NT2/D1 (cell line): Measurements from ENCODE around the gene FAM9C.
"Not testable (repeated sequence)": the region's sequence is repeated elsewhere in the genome, so short reads cannot be mapped to it uniquely, and the experiment has no call there.

Experiments
- DNase-seq: peaks from one replicate; pipeline ENCODE4 v3.0.0-alpha.2; 2011; ENCODE audit warnings: low read depth, low spot score
- H3K27me3 ChIP-seq: 2 replicates; pipeline ENCODE4 v1.6.0; 2011; ENCODE audit warnings: mild to moderate bottlenecking; ENCODE audit not compliant: insufficient read length, insufficient read depth
- H3K36me3 ChIP-seq: 2 replicates; pipeline ENCODE4 v1.6.1; 2011; ENCODE audit warnings: mild to moderate bottlenecking, low read length, mixed read lengths; ENCODE audit not compliant: insufficient read depth, insufficient read length
- H3K4me1 ChIP-seq: 2 replicates; pipeline ENCODE4 v1.5.1; 2011; ENCODE audit not compliant: insufficient read depth, insufficient read length
- H3K4me3 ChIP-seq: 2 replicates; pipeline ENCODE4 v1.5.1; 2011; ENCODE audit warnings: low read depth; ENCODE audit not compliant: insufficient read length
- H3K9ac ChIP-seq: 2 replicates; pipeline ENCODE4 v1.6.0; 2011; ENCODE audit warnings: low read depth; ENCODE audit not compliant: insufficient read length
- H3K9me3 ChIP-seq: 2 replicates; pipeline ENCODE4 v1.5.1; 2011; ENCODE audit warnings: mild to moderate bottlenecking, low read length; ENCODE audit not compliant: insufficient read depth
- SUZ12 ChIP-seq: IDR thresholded peaks from 2 replicates; pipeline ENCODE4 v1.6.1; 2011; ENCODE audit not compliant: insufficient read length, insufficient read depth; ENCODE audit errors: extremely low read depth
- YY1 ChIP-seq: IDR thresholded peaks from 2 replicates; pipeline ENCODE4 v1.6.1; 2011; ENCODE audit not compliant: insufficient read length, insufficient read depth
- ZNF274 ChIP-seq: IDR thresholded peaks from 2 replicates; pipeline ENCODE4 v1.6.1; 2011; ENCODE audit warnings: mild to moderate bottlenecking, low read depth, low read length

Gene FAM9C

GRCh38 chrX:13087322-13088155 lies 43.1 kb upstream of the FAM9C start:
- no peak for TF ChIP-seq YY1
- TF ChIP-seq ZNF274 = no peak
- no peak for TF ChIP-seq SUZ12
- Histone ChIP-seq H3K4me1 (no peaks in the 10 kb centered on the region), H3K27me3 (no peaks in the 10 kb centered on the region), H3K9me3 (no peaks in the 10 kb centered on the region), H3K9ac (no peak overlapping the region), H3K4me3 (no peak overlapping the region), H3K36me3 (no peaks in the 10 kb centered on the region)
- no peak for DNase-seq

GRCh38 chrX:13086793-13087321 lies 42.4 kb upstream of the FAM9C start:
- not testable (repeated sequence) for H3K9me3 ChIP-seq, DNase-seq, H3K4me3 ChIP-seq, H3K4me1 ChIP-seq, H3K27me3 ChIP-seq, H3K9ac ChIP-seq, H3K36me3 ChIP-seq

DNA sequence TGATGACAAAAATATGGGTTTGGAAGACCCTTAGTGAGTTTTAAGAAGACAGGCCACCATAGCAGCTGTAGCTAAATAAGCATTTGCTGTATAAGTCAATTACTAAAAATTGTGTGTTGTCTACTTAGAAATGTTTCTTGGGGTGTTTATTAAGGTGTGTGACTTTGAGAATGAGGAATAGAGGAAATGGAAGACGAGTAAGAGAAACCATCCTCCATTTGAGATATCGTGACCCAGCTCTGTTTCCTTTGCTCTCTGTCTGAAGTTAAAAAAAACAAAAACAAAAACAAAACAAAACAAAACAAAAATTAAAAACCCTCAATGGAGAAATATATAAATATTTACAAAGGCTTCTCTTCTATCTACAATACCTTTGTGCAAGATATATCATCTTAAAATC lies 41.7 kb upstream of the FAM9C start:
- no peak overlapping the region for H3K9ac ChIP-seq
- no peaks in the 10 kb centered on the region for H3K4me1 ChIP-seq
- no peaks in the 10 kb centered on the region for H3K36me3 ChIP-seq
- no peak for DNase-seq
- H3K4me3 ChIP-seq = no peak overlapping the region
- TF ChIP-seq SUZ12 = no peak
- no peak for TF ChIP-seq ZNF274
- TF ChIP-seq YY1 = no peak
- H3K27me3 ChIP-seq = no peaks in the 10 kb centered on the region
- H3K9me3 ChIP-seq = no peaks in the 10 kb centered on the region

GRCh38 chrX:13085526-13085925 lies 41.1 kb upstream of the FAM9C start:
- no peak for DNase-seq
- H3K4me3 ChIP-seq = no peak overlapping the region
- H3K4me1 ChIP-seq = no peaks in the 10 kb centered on the region
- no peaks in the 10 kb centered on the region for H3K27me3 ChIP-seq
- no peak overlapping the region for H3K9ac ChIP-seq
- H3K36me3 ChIP-seq = no peaks in the 10 kb centered on the region
- TF ChIP-seq YY1 (no peak), ZNF274 (no peak), SUZ12 (no peak)
- H3K9me3 ChIP-seq = no peaks in the 10 kb centered on the region

GRCh38 chrX:13084611-13085010 lies 40.2 kb upstream of the FAM9C start:
- no peaks in the 10 kb centered on the region for H3K36me3 ChIP-seq
- H3K27me3 ChIP-seq = no peaks in the 10 kb centered on the region
- TF ChIP-seq ZNF274 (no peak), SUZ12 (no peak), YY1 (no peak)
- H3K4me1 ChIP-seq = no peaks in the 10 kb centered on the region
- no peak for DNase-seq
- no peak overlapping the region for H3K9ac ChIP-seq
- H3K4me3 ChIP-seq = no peak overlapping the region
- H3K9me3 ChIP-seq = no peaks in the 10 kb centered on the region

DNA sequence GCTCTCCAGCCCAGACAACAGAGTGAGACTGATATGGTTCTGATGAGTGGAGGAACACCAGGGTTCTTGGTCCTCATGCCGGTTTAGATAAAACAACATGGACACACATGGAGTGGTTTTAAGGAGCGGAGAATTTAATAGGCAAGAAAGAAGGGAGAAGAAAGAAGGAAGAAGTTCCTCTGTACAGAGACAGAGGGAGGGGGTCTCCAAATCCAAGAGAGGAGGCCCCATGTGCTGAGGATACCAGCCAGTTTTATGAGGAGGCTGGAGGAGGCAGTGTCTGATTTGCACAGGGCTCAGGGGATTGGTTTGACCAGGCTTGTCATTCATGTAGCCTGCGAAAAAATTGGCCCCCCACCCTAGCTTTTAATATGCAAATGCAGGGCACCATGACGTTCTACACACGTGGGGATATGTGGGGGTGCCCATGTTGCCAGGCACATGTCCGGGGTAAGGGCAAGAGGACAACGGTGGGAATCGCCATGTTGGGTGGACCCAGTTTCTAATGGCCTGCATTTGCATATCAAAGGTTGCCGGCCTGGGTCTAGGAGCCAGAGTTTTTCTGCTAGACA lies 39.4 kb upstream of the FAM9C start:
- not testable (repeated sequence) for DNase-seq, H3K4me3 ChIP-seq, H3K36me3 ChIP-seq, H3K27me3 ChIP-seq, H3K9ac ChIP-seq, H3K9me3 ChIP-seq, H3K4me1 ChIP-seq

DNA sequence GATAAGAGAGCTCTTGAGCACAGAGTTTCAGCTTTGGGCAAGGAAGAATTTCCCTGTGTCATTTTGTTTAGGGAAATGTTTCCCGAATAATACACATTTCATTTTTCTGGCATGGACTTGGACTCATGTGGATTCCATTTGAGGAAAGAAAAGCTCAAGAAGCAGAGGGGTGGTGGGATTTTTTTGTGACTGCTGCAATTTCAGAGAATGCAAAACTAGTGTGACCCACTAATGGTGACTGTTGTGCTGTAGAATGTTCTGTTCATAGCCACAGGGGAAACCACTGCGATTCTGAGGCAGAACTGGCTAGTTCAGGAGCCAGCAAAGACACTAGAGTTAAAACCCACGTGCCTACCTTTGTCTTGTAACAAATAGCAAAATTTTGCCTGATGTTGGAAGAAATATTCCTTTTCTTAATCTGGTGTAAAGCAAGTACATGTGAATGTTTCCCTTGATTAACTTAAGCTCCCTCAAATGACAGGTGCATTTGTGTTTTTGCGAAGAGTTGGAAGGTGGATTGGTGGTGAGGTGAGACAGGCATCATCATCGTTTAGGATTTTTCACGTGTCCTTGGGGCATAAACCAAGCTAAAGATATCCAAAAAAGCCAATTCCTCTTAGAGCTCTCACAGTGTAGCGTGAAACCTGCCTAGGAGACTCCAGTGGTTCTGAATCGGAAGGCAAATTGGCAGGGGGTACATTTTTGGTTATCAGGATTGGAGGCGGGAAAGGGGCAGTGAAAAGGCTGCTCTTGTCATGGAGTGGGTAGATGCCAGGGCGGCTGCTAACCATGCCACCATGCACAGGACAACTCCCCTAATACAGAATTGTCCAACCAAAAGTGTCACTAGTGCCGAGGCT lies 38.0 kb upstream of the FAM9C start:
- Histone ChIP-seq H3K4me1 (peaks cover 2% of the 10 kb centered on the region), H3K27me3 (no peaks in the 10 kb centered on the region), H3K4me3 (no peak overlapping the region), H3K36me3 (no peaks in the 10 kb centered on the region), H3K9ac (no peak overlapping the region), H3K9me3 (no peaks in the 10 kb centered on the region)
- no peak for DNase-seq
- TF ChIP-seq YY1 (no peak), ZNF274 (no peak), SUZ12 (no peak)
